ENCODE data around the gene CCDC154. TPM values are rescaled to one million over a fixed set of nuclear protein-coding genes. Genes with fewer than 3 reads are reported as not detected.

The CCDC154 gene
- total RNA-seq, 6 donors from 2014 or later: 0.30 to 5.4 (median 2.9) TPM; not detected in 1

DNA sequence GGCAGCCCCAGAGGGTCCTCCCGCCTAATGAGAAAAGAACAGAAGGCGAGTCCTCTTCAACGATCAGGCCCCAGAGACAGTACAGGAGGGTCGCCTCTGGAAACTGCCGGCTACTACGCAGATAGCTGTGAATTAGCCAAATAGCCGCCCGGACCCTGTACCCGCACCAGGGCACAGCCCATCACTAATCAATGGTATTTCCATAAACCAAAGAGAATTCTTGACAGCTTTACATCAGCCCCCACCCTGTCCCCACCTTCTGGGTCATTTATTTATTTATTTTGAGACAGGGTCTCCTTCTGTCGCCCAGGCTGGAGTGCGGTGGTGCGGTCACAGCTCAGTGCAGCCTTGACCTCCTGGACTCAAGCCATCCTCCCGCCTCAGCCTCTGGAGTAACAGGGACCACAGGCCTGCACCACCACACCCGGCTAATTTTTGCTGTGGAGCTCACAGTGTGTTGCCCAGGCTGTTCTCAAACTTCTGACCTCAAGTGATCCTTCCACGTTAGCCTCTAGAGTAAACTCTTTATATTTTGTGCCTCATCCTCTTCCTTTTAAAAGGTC is 31.3 kb upstream of the CCDC154 start:
- Histone ChIP-seq H3K27me3 (no peaks in the 10 kb centered on the region), H3K9me3 (no peaks in the 10 kb centered on the region), H3K4me1 (peaks cover 16 to 48% (median 26%) of the 10 kb centered on the region in 4 donors), H3K27ac (peak overlapping the region; percentile 81 to 96 (median 94)), H3K4me3 (peak overlapping the region; percentile 73 to 99 (median 86)), H3K36me3 (no peaks in the 10 kb centered on the region)
- no peak for DNase-seq
- TF ChIP-seq POLR2AphosphoS5 (IDR thresholded peaks at IDR 0.05) (no peak), POLR2A (IDR thresholded peaks at IDR 0.05) (no peak), EP300 (IDR thresholded peaks at IDR 0.05) (no peak)
- TF ChIP-seq, protein P1, sequence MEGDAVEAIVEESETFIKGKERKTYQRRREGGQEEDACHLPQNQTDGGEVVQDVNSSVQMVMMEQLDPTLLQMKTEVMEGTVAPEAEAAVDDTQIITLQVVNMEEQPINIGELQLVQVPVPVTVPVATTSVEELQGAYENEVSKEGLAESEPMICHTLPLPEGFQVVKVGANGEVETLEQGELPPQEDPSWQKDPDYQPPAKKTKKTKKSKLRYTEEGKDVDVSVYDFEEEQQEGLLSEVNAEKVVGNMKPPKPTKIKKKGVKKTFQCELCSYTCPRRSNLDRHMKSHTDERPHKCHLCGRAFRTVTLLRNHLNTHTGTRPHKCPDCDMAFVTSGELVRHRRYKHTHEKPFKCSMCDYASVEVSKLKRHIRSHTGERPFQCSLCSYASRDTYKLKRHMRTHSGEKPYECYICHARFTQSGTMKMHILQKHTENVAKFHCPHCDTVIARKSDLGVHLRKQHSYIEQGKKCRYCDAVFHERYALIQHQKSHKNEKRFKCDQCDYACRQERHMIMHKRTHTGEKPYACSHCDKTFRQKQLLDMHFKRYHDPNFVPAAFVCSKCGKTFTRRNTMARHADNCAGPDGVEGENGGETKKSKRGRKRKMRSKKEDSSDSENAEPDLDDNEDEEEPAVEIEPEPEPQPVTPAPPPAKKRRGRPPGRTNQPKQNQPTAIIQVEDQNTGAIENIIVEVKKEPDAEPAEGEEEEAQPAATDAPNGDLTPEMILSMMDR (IDR thresholded peaks at IDR 0.05): no peak
- 68 to 81% methylated on average over 11 to 15 of the region's 15 CpGs for WGBS, 2 donors
- ATAC-seq (ENCODE audit: low FRiP score in 2 of 2): no peak

DNA sequence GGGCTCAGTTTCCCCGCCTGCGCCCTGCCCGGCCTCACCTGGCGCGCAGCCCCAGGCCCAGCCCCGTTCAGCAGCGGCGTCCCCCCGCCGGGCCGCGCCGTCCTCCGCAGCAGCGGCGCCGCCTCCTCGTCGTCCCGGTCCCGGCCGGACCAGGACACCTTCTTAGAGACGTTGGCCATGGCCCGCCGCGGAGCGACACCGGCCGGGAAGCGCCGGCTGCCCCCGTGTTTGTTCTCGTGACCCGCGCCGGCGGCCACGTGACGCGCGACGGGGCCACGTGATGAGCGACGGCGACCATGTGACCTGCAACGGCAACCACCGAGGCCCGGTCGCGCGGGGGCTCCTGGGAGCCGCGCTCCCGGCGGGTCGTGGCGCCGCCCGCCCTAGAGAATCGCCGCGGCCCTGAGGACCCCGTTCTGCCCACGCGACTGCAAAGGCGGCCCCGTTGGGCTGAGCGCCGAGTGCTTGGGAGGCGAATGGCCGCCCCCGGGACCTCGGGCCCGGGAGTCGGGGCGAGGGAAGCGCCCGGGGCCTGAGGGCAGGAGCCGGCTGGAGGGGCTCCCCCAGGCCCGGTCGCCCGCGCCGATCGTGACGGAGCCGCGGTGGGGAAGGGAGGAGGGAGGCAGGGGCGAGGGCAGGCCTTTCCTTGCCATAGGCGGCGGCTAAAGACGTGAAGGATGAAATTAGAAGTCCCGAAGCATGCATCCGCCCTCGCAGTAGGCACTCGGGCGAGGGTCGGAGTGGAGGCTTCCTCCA is 30.6 kb upstream of the CCDC154 start, which contains the start of gene CLCN7:
Gene CLCN7, minus strand, starts transcription at position 233 of the 756 bp plus-strand sequence. Its CDS starts 54 bp downstream, at position 179.
- peak within 1 kb of the TSS; percentile 73 to 99 (median 86) for H3K4me3 ChIP-seq
- 0 to 1% methylated on average over 21 to 25 of the region's 99 CpGs for WGBS, 2 donors
- peaks cover 16 to 55% (median 31%) of the 10 kb centered on the region in 4 donors for H3K4me1 ChIP-seq
- DNase-seq (peak; percentile 91 to 99), ATAC-seq (ENCODE audit: low FRiP score in 2 of 2) (peak; percentile 69 to 95)
- TF ChIP-seq POLR2AphosphoS5 (IDR thresholded peaks at IDR 0.05) (peak; percentile 90 to 95), POLR2A (IDR thresholded peaks at IDR 0.05) (peak; percentile 82 to 97 (median 94)), EP300 (IDR thresholded peaks at IDR 0.05) (peak in 1 of 4 donors; percentile 89)
- TF ChIP-seq, protein P1 (IDR thresholded peaks at IDR 0.05): peak in 2 of 6 experiments; percentile 25 to 47
- peak within 1 kb of the TSS; percentile 81 to 96 (median 94) for H3K27ac ChIP-seq
- H3K27me3 ChIP-seq: no peaks in the 10 kb centered on the region
- H3K9me3 ChIP-seq: no peaks in the 10 kb centered on the region
- no peaks in the 10 kb centered on the region for H3K36me3 ChIP-seq

DNA sequence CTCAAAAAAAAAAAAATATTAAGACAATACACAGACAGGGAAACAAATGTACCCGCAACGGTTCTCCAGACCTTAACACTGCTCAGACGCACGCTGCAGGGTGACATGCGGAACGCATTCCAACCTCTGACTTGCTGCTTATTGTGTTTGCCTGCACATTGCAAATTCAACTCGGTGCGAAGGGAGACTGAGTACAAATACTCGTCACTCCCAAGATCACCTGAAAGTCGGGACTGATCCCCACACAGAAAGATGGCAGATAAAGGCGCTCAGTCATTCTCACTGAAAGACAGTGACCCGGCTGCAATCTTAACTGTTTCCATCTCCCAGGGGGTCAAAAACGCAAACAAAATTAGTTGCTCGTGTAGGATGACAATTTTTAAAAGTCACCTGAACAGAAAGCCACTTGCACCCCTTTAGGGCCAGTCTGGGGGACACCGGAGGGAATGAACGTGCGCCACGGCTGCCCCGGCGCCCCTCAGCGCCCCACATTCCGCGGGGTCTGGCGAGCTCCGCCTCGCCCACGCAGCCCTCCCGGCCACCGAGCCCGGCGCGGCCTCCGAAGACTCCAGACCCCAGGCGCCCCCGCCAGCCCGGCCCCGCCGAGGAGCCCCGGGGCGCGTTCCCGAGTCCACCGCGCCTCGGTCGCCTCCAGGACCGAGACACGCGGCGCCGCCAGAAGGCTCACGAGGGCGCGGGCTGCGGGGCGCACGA is 29.9 kb upstream of the CCDC154 start:
- DNase-seq: no peak
- no peak for TF ChIP-seq POLR2A (IDR thresholded peaks at IDR 0.05)
- TF ChIP-seq, protein P1 (IDR thresholded peaks at IDR 0.05): no peak
- TF ChIP-seq EP300 (IDR thresholded peaks at IDR 0.05): no peak
- TF ChIP-seq POLR2AphosphoS5 (IDR thresholded peaks at IDR 0.05): no peak
- no peaks in the 10 kb centered on the region for H3K9me3 ChIP-seq
- H3K4me1 ChIP-seq: peaks cover 16 to 62% (median 31%) of the 10 kb centered on the region in 4 donors
- no peak for ATAC-seq (ENCODE audit: low FRiP score in 2 of 2)
- no peaks in the 10 kb centered on the region for H3K27me3 ChIP-seq
- WGBS, 2 donors: 15 to 34% methylated on average over 15 to 30 of the region's 57 CpGs
- H3K4me3 ChIP-seq: peak overlapping the region; percentile 73 to 99 (median 86)
- peak overlapping the region; percentile 81 to 96 (median 94) for H3K27ac ChIP-seq
- no peaks in the 10 kb centered on the region for H3K36me3 ChIP-seq

DNA sequence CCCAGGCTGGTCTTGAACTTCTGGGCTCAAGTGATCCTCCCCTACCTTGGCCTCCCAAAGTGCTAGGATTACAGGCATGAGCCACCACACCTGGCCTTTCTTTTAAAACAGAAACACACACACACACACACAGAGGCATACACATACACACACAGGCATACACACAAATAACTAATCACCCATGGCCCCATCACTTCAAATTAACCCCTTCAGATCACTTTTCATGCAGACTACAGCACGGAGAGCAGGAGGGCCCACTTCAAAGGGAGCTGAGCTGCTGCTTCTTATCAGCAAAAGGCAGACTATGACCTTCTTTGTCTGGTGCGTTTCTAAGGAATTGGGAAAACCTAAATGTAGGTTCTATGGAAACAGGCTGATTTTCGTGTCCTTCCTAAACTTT is 28.6 kb upstream of the CCDC154 start:
- H3K4me1 ChIP-seq: peaks cover 16 to 66% (median 31%) of the 10 kb centered on the region in 4 donors
- no peak overlapping the region for H3K4me3 ChIP-seq
- no peaks in the 10 kb centered on the region for H3K27me3 ChIP-seq
- ATAC-seq (ENCODE audit: low FRiP score in 2 of 2) (no peak), DNase-seq (no peak)
- TF ChIP-seq POLR2A (IDR thresholded peaks at IDR 0.05) (no peak), EP300 (IDR thresholded peaks at IDR 0.05) (no peak), POLR2AphosphoS5 (IDR thresholded peaks at IDR 0.05) (no peak)
- TF ChIP-seq, protein P1 (IDR thresholded peaks at IDR 0.05): no peak
- WGBS, 2 donors: 60 to 63% methylated on average over 3 of the region's 3 CpGs
- no peaks in the 10 kb centered on the region for H3K9me3 ChIP-seq
- no peak overlapping the region for H3K27ac ChIP-seq
- no peaks in the 10 kb centered on the region for H3K36me3 ChIP-seq
